ENCODE measurements around the gene PDE4D.

DNA sequence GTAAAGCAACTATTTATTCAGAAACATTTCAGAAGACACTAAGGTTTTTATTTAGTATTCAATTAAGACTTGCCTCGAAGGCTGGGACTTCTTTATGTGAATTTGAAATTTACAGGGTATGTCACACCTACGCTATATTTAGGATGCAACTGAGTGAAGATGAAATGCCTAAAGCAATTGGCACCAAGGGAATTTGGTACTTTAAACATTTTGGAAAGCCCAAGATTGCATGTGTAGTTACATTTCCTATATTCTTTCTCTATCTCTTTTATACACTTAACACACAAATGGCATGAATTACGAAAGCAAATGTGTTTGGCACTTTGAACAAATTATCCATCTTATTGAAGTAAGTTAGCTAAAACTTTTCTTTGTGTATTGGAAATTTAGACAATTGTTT lies 633.3 kb downstream of the PDE4D start:
- TF ChIP-seq, protein P1, sequence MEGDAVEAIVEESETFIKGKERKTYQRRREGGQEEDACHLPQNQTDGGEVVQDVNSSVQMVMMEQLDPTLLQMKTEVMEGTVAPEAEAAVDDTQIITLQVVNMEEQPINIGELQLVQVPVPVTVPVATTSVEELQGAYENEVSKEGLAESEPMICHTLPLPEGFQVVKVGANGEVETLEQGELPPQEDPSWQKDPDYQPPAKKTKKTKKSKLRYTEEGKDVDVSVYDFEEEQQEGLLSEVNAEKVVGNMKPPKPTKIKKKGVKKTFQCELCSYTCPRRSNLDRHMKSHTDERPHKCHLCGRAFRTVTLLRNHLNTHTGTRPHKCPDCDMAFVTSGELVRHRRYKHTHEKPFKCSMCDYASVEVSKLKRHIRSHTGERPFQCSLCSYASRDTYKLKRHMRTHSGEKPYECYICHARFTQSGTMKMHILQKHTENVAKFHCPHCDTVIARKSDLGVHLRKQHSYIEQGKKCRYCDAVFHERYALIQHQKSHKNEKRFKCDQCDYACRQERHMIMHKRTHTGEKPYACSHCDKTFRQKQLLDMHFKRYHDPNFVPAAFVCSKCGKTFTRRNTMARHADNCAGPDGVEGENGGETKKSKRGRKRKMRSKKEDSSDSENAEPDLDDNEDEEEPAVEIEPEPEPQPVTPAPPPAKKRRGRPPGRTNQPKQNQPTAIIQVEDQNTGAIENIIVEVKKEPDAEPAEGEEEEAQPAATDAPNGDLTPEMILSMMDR (conservative IDR thresholded peaks at IDR 0.05; ENCODE audit: low read depth, low read length): no peak
- TF ChIP-seq EZH2phosphoT487 (IDR thresholded peaks at IDR 0.05; ENCODE audit: borderline replicate concordance, low read length) (no peak), EZH2 (IDR thresholded peaks at IDR 0.05; ENCODE audit: low read length, unreplicated experiment) (no peak)
